Fibroblast of lung (primary cell): Measurements from ENCODE around the gene DRC7. TPM values are rescaled to one million over a fixed set of nuclear protein-coding genes. Genes with fewer than 3 reads are reported as not detected.
"Not testable (repeated sequence)": the region's sequence is repeated elsewhere in the genome, so short reads cannot be mapped to it uniquely, and the experiment has no call there.

Source experiments
- DNase-seq, 2 donors: peaks; one replicate each; pipeline versions ENCODE4 v3.0.0 to v3.0.0-alpha.2; 2010; ENCODE audit warnings: low read depth in 2 of 2
- H2AFZ ChIP-seq: 2 replicates; pipeline ENCODE4 v1.5.1; 2012; ENCODE audit warnings: low read length, control low read depth, inconsistent platforms
- H3K27ac ChIP-seq: 2 replicates; pipeline ENCODE4 v1.5.1; 2011; ENCODE audit warnings: low read length, control low read depth; ENCODE audit not compliant: insufficient read depth
- H3K27me3 ChIP-seq: 2 replicates; pipeline ENCODE4 v1.5.1; 2011; ENCODE audit warnings: mild to moderate bottlenecking, low read length; ENCODE audit not compliant: control insufficient read depth, insufficient read depth
- H3K36me3 ChIP-seq: 2 replicates; pipeline ENCODE4 v1.5.1; 2011; ENCODE audit warnings: low read length; ENCODE audit not compliant: control insufficient read depth, insufficient read depth
- H3K4me1 ChIP-seq: 2 replicates; pipeline ENCODE4 v1.5.1; 2011; ENCODE audit warnings: low read length; ENCODE audit not compliant: control insufficient read depth, insufficient read depth; ENCODE audit errors: extremely low read depth
- H3K4me2 ChIP-seq: 2 replicates; pipeline ENCODE4 v1.5.1; 2011; ENCODE audit warnings: low read length, control low read depth; ENCODE audit not compliant: insufficient read depth; ENCODE audit errors: extremely low read depth
- H3K4me3 ChIP-seq, 4 experiments: fragments of 200-600 bp in 1 of 4; sonication (generic) in 1 of 4; replicated peaks in 1 of 4; 2 replicates each; pipeline ENCODE4 v1.5.1; 2011 to 2016; ENCODE audit warnings: low read length in 4 of 4, low read depth in 3 of 4, mild to moderate bottlenecking in 3 of 4, control low read depth in 2 of 4, inconsistent platforms in 1 of 4, mixed read lengths in 1 of 4; ENCODE audit not compliant: insufficient read depth in 1 of 4; ENCODE audit errors: control extremely low read depth in 1 of 4
- H3K79me2 ChIP-seq: 2 replicates; pipeline ENCODE4 v1.5.1; 2012; ENCODE audit warnings: mild to moderate bottlenecking, low read length, inconsistent platforms; ENCODE audit not compliant: control insufficient read depth, insufficient read depth
- H3K9ac ChIP-seq: 2 replicates; pipeline ENCODE4 v1.5.1; 2011; ENCODE audit warnings: mild to moderate bottlenecking, low read length, control low read depth; ENCODE audit not compliant: insufficient read depth
- H3K9me3 ChIP-seq: 2 replicates; pipeline ENCODE4 v1.5.1; 2012; ENCODE audit warnings: low read depth, low read length; ENCODE audit not compliant: control insufficient read depth, insufficient read depth
- H4K20me1 ChIP-seq: 2 replicates; pipeline ENCODE4 v1.5.1; 2011; ENCODE audit warnings: low read length; ENCODE audit not compliant: control insufficient read depth, insufficient read depth; ENCODE audit errors: extremely low read depth
- CTCF ChIP-seq, 2 donors: IDR thresholded peaks in 1 of 2; conservative IDR thresholded peaks in 1 of 2; 1 replicate in 1 of 2; 2 replicates in 1 of 2; pipeline ENCODE4 v1.5.1; 2011 to 2012; ENCODE audit warnings: low read length in 2 of 2, control low read depth in 1 of 2, inconsistent platforms in 1 of 2, low read depth in 1 of 2, mild to moderate bottlenecking in 1 of 2
- EZH2 ChIP-seq: IDR thresholded peaks from 2 replicates; pipeline ENCODE4 v1.5.1; 2012; ENCODE audit warnings: low read length, control low read depth, mild to moderate bottlenecking; ENCODE audit errors: missing control alignments
- polyA plus RNA-seq, 2 donors: library from polyadenylated mRNA; depleted of rRNA in 1 of 2; stranded (reverse) in 1 of 2; unstranded in 1 of 2; fragments of >200 nt; gene quantifications; 2 replicates each; pipeline ENCODE4 v1.2.1, GENCODE V29; 2011 to 2012; ENCODE audit warnings: missing spikeins in 1 of 2
- total RNA-seq: library from RNA; depleted of rRNA; stranded (reverse); fragments of >200 nt; gene quantifications from 2 replicates; pipeline ENCODE4 v1.2.1, GENCODE V29; 2014

DRC7 gene
- total and polyA plus RNA-seq, 2 donors (not counting 1 experiment from before 2014, with no cell fraction given), result not detected

DNA sequence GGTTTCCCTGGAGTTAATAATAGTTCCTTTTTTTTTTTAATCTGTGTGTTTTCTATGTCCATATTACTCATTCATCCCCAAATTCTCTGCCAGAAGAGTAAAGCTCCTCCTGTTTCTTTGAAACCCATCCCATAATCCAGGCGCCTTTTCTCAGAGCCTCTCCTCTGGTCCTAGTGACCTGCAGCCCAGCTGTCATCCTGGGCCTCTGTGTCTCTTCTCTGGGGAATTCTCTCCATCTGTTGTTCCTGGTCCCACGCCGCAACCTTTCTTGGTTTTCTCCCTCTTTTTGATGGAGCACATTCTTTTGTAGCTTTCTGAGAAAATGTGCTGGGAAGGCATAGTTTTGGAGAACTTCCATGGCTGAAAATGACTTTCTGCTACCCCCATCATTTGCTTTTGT lies 51.2 kb downstream of the DRC7 start:
- Histone ChIP-seq H3K9ac (no peak overlapping the region), H3K27ac (no peak overlapping the region), H3K9me3 (no peaks in the 10 kb centered on the region), H3K27me3 (no peaks in the 10 kb centered on the region), H2AFZ (no peak overlapping the region), H3K4me1 (no peaks in the 10 kb centered on the region), H4K20me1 (no peaks in the 10 kb centered on the region), H3K4me2 (no peak overlapping the region), H3K79me2 (no peaks in the 10 kb centered on the region), H3K36me3 (no peaks in the 10 kb centered on the region), H3K4me3 (no peak overlapping the region)
- DNase-seq, result no peak
- TF ChIP-seq EZH2, result no peak
- TF ChIP-seq CTCF (conservative IDR thresholded peaks at IDR 0.05 in 1 of 2, IDR thresholded peaks at IDR 0.05 in 1 of 2; ENCODE audit: low read depth in 1 of 2, low read length in 2 of 2), result no peak

- H3K9me3 ChIP-seq, H3K4me3 ChIP-seq, H3K9ac ChIP-seq, H2AFZ ChIP-seq, H3K4me2 ChIP-seq, H4K20me1 ChIP-seq, H3K36me3 ChIP-seq, H3K27ac ChIP-seq, DNase-seq, H3K79me2 ChIP-seq, H3K27me3 ChIP-seq, H3K4me1 ChIP-seq: not testable (repeated sequence)
These were observed 51.7 kb downstream of the DRC7 start for GRCh38 chr16:57746316-57746715.

DNA sequence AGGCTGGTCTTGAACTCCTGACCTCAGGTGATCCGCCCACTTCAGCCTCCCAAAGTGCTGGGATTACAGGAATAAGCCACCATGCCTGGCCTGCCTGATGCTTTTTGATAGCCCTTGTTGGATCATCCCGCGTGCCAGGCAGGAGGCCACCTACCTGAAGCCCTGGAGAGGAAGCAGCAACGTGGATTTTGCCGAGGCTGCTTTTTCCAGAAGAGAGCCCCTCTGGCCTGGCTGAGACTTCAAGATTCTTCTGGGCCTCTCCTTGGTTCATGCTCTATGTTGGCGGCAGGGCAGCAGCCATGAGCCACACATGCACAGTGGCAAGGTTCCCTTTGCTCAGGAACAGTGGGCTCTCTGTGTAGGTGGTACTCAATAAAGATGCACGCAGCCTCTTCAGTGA lies 52.5 kb downstream of the DRC7 start:
- H3K4me2 ChIP-seq, result no peak overlapping the region
- no peaks in the 10 kb centered on the region for H3K9me3 ChIP-seq
- H3K9ac ChIP-seq, result no peak overlapping the region
- no peak for DNase-seq
- H4K20me1 ChIP-seq, result no peaks in the 10 kb centered on the region
- no peaks in the 10 kb centered on the region for H3K79me2 ChIP-seq
- TF ChIP-seq CTCF (conservative IDR thresholded peaks at IDR 0.05 in 1 of 2, IDR thresholded peaks at IDR 0.05 in 1 of 2; ENCODE audit: low read depth in 1 of 2, low read length in 2 of 2), result no peak
- no peak for TF ChIP-seq EZH2
- H3K27ac ChIP-seq, result no peak overlapping the region
- H3K4me1 ChIP-seq, result no peaks in the 10 kb centered on the region
- H3K4me3 ChIP-seq, result no peak overlapping the region
- no peaks in the 10 kb centered on the region for H3K36me3 ChIP-seq
- no peaks in the 10 kb centered on the region for H3K27me3 ChIP-seq
- no peak overlapping the region for H2AFZ ChIP-seq
